Measurements from ENCODE around the gene LRRC17.

DNA sequence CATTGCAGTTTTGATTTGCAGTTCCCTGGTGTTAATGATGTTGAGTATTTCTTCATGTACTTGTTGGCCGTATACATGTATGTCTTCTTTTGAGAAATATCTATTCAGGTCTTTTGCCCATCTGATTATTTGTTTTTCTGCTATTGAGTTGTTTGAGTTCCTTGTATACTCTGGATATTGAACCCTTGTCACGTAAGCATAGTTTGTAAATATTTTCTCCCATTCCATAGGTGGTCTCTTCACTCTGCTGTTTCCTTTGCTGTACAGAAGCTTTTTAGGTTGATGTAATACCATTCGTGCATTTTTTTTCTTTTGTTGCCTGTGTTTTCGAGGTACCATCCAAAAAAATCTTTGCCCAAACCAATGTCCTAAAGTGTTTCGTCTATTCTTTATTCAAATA, 43.6 kb upstream of the LRRC17 start:
- TF ChIP-seq, protein P1, sequence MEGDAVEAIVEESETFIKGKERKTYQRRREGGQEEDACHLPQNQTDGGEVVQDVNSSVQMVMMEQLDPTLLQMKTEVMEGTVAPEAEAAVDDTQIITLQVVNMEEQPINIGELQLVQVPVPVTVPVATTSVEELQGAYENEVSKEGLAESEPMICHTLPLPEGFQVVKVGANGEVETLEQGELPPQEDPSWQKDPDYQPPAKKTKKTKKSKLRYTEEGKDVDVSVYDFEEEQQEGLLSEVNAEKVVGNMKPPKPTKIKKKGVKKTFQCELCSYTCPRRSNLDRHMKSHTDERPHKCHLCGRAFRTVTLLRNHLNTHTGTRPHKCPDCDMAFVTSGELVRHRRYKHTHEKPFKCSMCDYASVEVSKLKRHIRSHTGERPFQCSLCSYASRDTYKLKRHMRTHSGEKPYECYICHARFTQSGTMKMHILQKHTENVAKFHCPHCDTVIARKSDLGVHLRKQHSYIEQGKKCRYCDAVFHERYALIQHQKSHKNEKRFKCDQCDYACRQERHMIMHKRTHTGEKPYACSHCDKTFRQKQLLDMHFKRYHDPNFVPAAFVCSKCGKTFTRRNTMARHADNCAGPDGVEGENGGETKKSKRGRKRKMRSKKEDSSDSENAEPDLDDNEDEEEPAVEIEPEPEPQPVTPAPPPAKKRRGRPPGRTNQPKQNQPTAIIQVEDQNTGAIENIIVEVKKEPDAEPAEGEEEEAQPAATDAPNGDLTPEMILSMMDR (IDR thresholded peaks at IDR 0.05), result no peak
- no peak for TF ChIP-seq EZH2 (IDR thresholded peaks at IDR 0.05; ENCODE audit: borderline replicate concordance, insufficient read depth, low read depth, low read length, poor library complexity, severe bottlenecking)
